HepG2 (cell line): ENCODE data around the gene SPHK1. TPM values are rescaled to one million over a fixed set of nuclear protein-coding genes. Genes with fewer than 3 reads are reported as not detected.

Experiments
- ATF1 ChIP-seq: IDR thresholded peaks from 2 replicates; pipeline ENCODE4 v1.6.1; 2016; ENCODE audit warnings: mild to moderate bottlenecking, control low read depth
- ATF5 ChIP-seq: sonication (generic); formaldehyde crosslinking; IDR thresholded peaks from 2 replicates; pipeline ENCODE4 v1.4.0; 2020; ENCODE audit warnings: mild to moderate bottlenecking, low read depth, missing genetic modification reagents
- CBX5 ChIP-seq: sonication (generic); formaldehyde crosslinking; IDR thresholded peaks from 2 replicates; pipeline ENCODE4 v1.4.0; 2020; ENCODE audit warnings: missing genetic modification reagents, borderline replicate concordance
- CCAR2 ChIP-seq: fragments of 200-400 bp; formaldehyde crosslinking; optimal IDR thresholded peaks from 2 replicates; pipeline ENCODE3; 2018; ENCODE audit warnings: low read depth, mild to moderate bottlenecking, low read length, moderate library complexity
- FOSL1 ChIP-seq: sonication (generic); formaldehyde crosslinking; IDR thresholded peaks from 2 replicates; pipeline ENCODE4 v1.9.0; 2021; ENCODE audit warnings: missing genetic modification reagents, borderline replicate concordance
- FOSL2 ChIP-seq: sonication (generic); formaldehyde crosslinking; IDR thresholded peaks from 2 replicates; pipeline ENCODE4 v1.4.0; 2020; ENCODE audit warnings: missing genetic modification reagents
- FOXJ3 ChIP-seq: sonication (generic); formaldehyde crosslinking; IDR thresholded peaks from 2 replicates; pipeline ENCODE4 v1.4.0; 2020; ENCODE audit warnings: missing genetic modification reagents, mild to moderate bottlenecking, borderline replicate concordance
- HES4 ChIP-seq: sonication (generic); formaldehyde crosslinking; IDR thresholded peaks from 2 replicates; pipeline ENCODE4 v1.9.0; 2021; ENCODE audit warnings: mild to moderate bottlenecking, missing genetic modification reagents, borderline replicate concordance
- HMGA1 ChIP-seq: sonication (generic); formaldehyde crosslinking; conservative IDR thresholded peaks from 2 replicates; pipeline ENCODE4 v1.4.0; 2020; ENCODE audit warnings: missing genetic modification reagents
- HOXA5 ChIP-seq: sonication (generic); formaldehyde crosslinking; IDR thresholded peaks from 2 replicates; pipeline ENCODE4 v1.4.0; 2020; ENCODE audit warnings: missing genetic modification reagents
- HOXA7 ChIP-seq: sonication (generic); formaldehyde crosslinking; IDR thresholded peaks from 2 replicates; pipeline ENCODE4 v1.8.1; 2022; ENCODE audit warnings: mild to moderate bottlenecking, missing genetic modification reagents, moderate library complexity
- MIER3 ChIP-seq: IDR thresholded peaks from 2 replicates; pipeline ENCODE4 v1.6.1; 2016; ENCODE audit warnings: missing compliant biosample characterization, borderline replicate concordance
- MIXL1 ChIP-seq: IDR thresholded peaks from 2 replicates; pipeline ENCODE4 v1.6.1; 2016
- RAD51 ChIP-seq: fragments of 450-650 bp; IDR thresholded peaks from 2 replicates; pipeline ENCODE4 v1.6.1; 2016; ENCODE audit warnings: borderline replicate concordance
- RERE ChIP-seq: IDR thresholded peaks from 2 replicates; pipeline ENCODE4 v1.6.1; 2016; ENCODE audit warnings: low read depth, missing genetic modification reagents, missing compliant biosample characterization
- SATB2 ChIP-seq: sonication (generic); formaldehyde crosslinking; IDR thresholded peaks from 2 replicates; pipeline ENCODE4 v1.5.0; 2020; ENCODE audit warnings: missing genetic modification reagents
- SMC3 ChIP-seq: IDR thresholded peaks from 2 replicates; pipeline ENCODE4 v1.6.1; 2011; ENCODE audit warnings: low read length, improper control_type of control experiment
- TBP ChIP-seq: sonication (generic); formaldehyde crosslinking; IDR thresholded peaks from 2 replicates; pipeline ENCODE4 v1.5.0; 2020; ENCODE audit warnings: missing genetic modification reagents
- U2AF1 ChIP-seq: fragments of 200-400 bp; formaldehyde crosslinking; optimal IDR thresholded peaks from 2 replicates; pipeline ENCODE3; 2017; ENCODE audit warnings: mild to moderate bottlenecking, low read depth, low read length
- ZBTB7B ChIP-seq: sonication (generic); formaldehyde crosslinking; IDR thresholded peaks from 2 replicates; pipeline ENCODE4 v1.4.0; 2020; ENCODE audit warnings: missing genetic modification reagents
- ZFP36L1 ChIP-seq: sonication (generic); formaldehyde crosslinking; IDR thresholded peaks from 2 replicates; pipeline ENCODE4 v1.8.0; 2022; ENCODE audit warnings: mild to moderate bottlenecking, missing genetic modification reagents, moderate library complexity
- ZIK1 ChIP-seq: sonication (generic); formaldehyde crosslinking; IDR thresholded peaks from 2 replicates; pipeline ENCODE4 v1.5.0; 2020; ENCODE audit warnings: mild to moderate bottlenecking, low read depth, missing genetic modification reagents, borderline replicate concordance
- ZNF547 ChIP-seq: sonication (generic); formaldehyde crosslinking; IDR thresholded peaks from 2 replicates; pipeline ENCODE4 v1.5.1; 2020; ENCODE audit warnings: mild to moderate bottlenecking, missing genetic modification reagents
- ZNF629 ChIP-seq: sonication (generic); formaldehyde crosslinking; conservative IDR thresholded peaks from 2 replicates; pipeline ENCODE4 v1.5.0; 2020; ENCODE audit warnings: missing genetic modification reagents
- ZZZ3 ChIP-seq: sonication (generic); formaldehyde crosslinking; IDR thresholded peaks from 2 replicates; pipeline ENCODE4 v1.4.0; 2020; ENCODE audit warnings: missing genetic modification reagents, mild to moderate bottlenecking, borderline replicate concordance
- polyA plus RNA-seq, 8 experiments: library from polyadenylated mRNA; depleted of rRNA in 3 of 8; stranded (reverse) in 7 of 8; unstranded in 1 of 8; fragments of >200 nt; fragmentation: Illumina TruSeq in 4 of 8; extraction: Trizol in 4 of 8; gene quantifications; 2 replicates each; pipeline versions ENCODE4 v1.2.1 to v1.2.3, GENCODE V29; 2011 to 2016; ENCODE audit warnings: low read depth in 4 of 8, missing spikeins in 1 of 8, mixed read lengths in 1 of 8; ENCODE audit not compliant: insufficient read depth in 1 of 8
- total RNA-seq, 5 experiments: library from RNA; depleted of rRNA; stranded (reverse); fragments of >200 nt; fragmentation: Illumina TruSeq; extraction: Trizol; gene quantifications; 2 replicates each; pipeline ENCODE4 v1.2.3, GENCODE V29; 2016; ENCODE audit warnings: low read depth in 1 of 5
- TF ChIP-seq, protein P1 (sequence below): sonication (generic); formaldehyde crosslinking; IDR thresholded peaks from 2 replicates; pipeline ENCODE4 v1.8.1; 2023; ENCODE audit warnings: mild to moderate bottlenecking, inconsistent platforms, moderate library complexity, missing genetic modification reagents, borderline replicate concordance

The SPHK1 gene
- total and polyA plus RNA-seq, 2 of the 13 experiments (the other 11 are each of a cell fraction or from before 2014, with no cell fraction given), result 129 to 160 TPM

DNA sequence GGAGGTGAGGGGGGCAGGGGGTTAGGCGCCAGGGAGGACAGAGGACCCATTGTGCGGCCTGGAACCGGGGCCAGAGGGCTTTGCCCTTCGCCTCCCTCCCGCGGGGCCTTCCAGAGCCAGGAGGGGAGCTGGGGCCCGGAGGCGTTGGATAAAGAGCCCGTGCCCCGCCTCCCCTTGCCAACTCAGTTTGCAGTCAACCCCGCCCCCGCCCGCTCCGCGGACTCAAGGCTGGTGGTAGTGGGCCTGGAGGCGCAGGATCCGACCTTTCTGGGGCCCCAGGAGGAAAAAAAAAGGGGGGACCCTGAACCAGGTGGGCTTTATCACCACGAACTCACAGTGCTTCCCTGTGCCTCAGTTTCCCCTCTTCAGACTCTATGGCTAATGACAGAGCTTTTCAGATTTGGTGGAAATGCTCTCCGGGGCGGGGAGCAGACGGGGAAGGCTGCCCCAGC lies 2.0 kb upstream of the SPHK1 start (continued):
- TF ChIP-seq ATF5 (CRISPR knock-in tag), result no peak
- TF ChIP-seq MIXL1 (CRISPR knock-in tag), result 0 out of 2 replicates have a peak, but pooled peaks have one; percentile 59
- TF ChIP-seq MIER3 (CRISPR knock-in tag), result 0 out of 2 replicates have a peak, but pooled peaks have one; percentile 26
- TF ChIP-seq FOSL1, result no peak
- TF ChIP-seq TBP (CRISPR knock-in tag), result no peak
- TF ChIP-seq RAD51, result no peak
- no peak for TF ChIP-seq ZIK1 (CRISPR knock-in tag)
- TF ChIP-seq ZFP36L1, result peak; percentile 71; the same call in 1 of the 2 replicates
- TF ChIP-seq ZNF629 (CRISPR knock-in tag), result 0 out of 2 replicates have a peak, but pooled peaks have one; percentile 0
- TF ChIP-seq, protein P1, sequence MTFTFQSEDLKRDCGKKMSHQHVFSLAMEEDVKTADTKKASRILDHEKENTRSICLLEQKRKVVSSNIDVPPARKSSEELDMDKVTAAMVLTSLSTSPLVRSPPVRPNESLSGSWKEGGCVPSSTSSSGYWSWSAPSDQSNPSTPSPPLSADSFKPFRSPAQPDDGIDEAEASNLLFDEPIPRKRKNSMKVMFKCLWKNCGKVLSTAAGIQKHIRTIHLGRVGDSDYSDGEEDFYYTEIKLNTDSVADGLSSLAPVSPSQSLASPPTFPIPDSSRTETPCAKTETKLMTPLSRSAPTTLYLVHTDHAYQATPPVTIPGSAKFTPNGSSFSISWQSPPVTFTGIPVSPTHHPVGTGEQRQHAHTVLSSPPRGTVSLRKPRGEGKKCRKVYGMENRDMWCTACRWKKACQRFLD (CRISPR knock-in tag), result no peak
- no peak for TF ChIP-seq HES4
- no peak for TF ChIP-seq HMGA1
- TF ChIP-seq CBX5, result no peak
- no peak for TF ChIP-seq SMC3
- TF ChIP-seq U2AF1, result no peak
- TF ChIP-seq ZBTB7B (CRISPR knock-in tag), result peak; percentile 92
- no peak for TF ChIP-seq ZZZ3
- TF ChIP-seq SATB2 (CRISPR knock-in tag), result no peak
- peak; percentile 35; the same call in 1 of the 2 replicates for TF ChIP-seq ZNF547 (CRISPR knock-in tag)
- no peak; the same call in 1 of the 2 replicates for TF ChIP-seq FOXJ3 (CRISPR knock-in tag)
- no peak for TF ChIP-seq ATF1 (CRISPR knock-in tag)
- peak; percentile 74 for TF ChIP-seq FOSL2 (CRISPR knock-in tag)
- TF ChIP-seq CCAR2, result no peak
- TF ChIP-seq HOXA5 (CRISPR knock-in tag), result no peak; the same call in 1 of the 2 replicates
- peak; percentile 89 for TF ChIP-seq RERE (CRISPR knock-in tag)
- no peak for TF ChIP-seq HOXA7 (CRISPR knock-in tag)
